ENCODE results near the gene ACOXL.

ACOXL gene

GRCh38 chr2:110980339-110981062, 248.1 kb downstream of the ACOXL start:
- no peak for DNase-seq

- DNase-seq, result peak; percentile 76 to 91
Measured at GRCh38 chr2:110983133-110983532, 250.8 kb downstream of the ACOXL start.

- DNase-seq, result no peak
Measured at GRCh38 chr2:110984694-110985490, 252.5 kb downstream of the ACOXL start.

GRCh38 chr2:110990440-110990839, 258.1 kb downstream of the ACOXL start:
- no peak for DNase-seq

GRCh38 chr2:110991911-110992310, 259.5 kb downstream of the ACOXL start:
- no peak for DNase-seq

GRCh38 chr2:110992886-110993285, 260.5 kb downstream of the ACOXL start:
- DNase-seq, result no peak

- DNase-seq, result peak; percentile 64 to 71
Measured at GRCh38 chr2:110993557-110994231, 261.3 kb downstream of the ACOXL start.

- peak; percentile 71 to 74 for DNase-seq
Measured at GRCh38 chr2:110994250-110994961, 262.0 kb downstream of the ACOXL start.

GRCh38 chr2:110995911-110996310, 263.5 kb downstream of the ACOXL start:
- no peak for DNase-seq

GRCh38 chr2:110997331-110998045, 265.1 kb downstream of the ACOXL start:
- DNase-seq, result no peak

GRCh38 chr2:110998311-110998710, 265.9 kb downstream of the ACOXL start:
- no peak for DNase-seq

GRCh38 chr2:110999626-111000025, 267.3 kb downstream of the ACOXL start:
- DNase-seq, result no peak

GRCh38 chr2:111005307-111005706, 272.9 kb downstream of the ACOXL start:
- DNase-seq, result no peak

- DNase-seq, result no peak
Measured at GRCh38 chr2:111005821-111006220, 273.4 kb downstream of the ACOXL start.

- DNase-seq, result peak in 1 of 2 donors; percentile 23
Measured at GRCh38 chr2:111007757-111008688, 275.6 kb downstream of the ACOXL start.

- DNase-seq, result no peak
Measured at GRCh38 chr2:111011218-111011617, 278.8 kb downstream of the ACOXL start.

- no peak for DNase-seq
Measured at GRCh38 chr2:111015283-111015995, 283.1 kb downstream of the ACOXL start.

- DNase-seq, result no peak
Measured at GRCh38 chr2:111017034-111017622, 284.8 kb downstream of the ACOXL start.

- DNase-seq, result no peak
Measured at GRCh38 chr2:111017909-111018308, 285.5 kb downstream of the ACOXL start.

- DNase-seq, result no peak
Measured at GRCh38 chr2:111019381-111019780, 287.0 kb downstream of the ACOXL start.

Data from inflammatory macrophage treated with lipopolysaccharide for 1 hour (primary cell).